Measurements from ENCODE around the gene NSFL1C.

DNA sequence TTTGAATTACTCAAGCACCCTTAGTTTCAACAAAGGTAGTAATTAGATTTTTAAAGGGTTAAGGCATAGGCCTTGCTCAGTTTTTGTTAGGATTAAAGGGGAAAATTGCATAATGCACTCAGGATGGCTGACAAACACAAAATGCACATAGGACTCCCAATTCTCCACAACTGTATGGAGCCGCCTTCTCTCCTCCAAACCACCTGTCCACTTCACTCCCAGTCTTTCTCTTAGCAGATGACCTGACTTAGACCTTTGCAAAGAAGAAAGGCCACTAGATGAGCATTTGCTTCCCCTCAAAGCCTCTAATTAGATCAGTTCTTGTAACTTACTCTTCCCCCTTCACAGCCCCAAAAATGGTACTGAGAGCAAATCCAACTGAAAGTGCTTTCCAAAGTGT lies 20.1 kb downstream of the NSFL1C start:
- TF ChIP-seq CTCF (IDR thresholded peaks at IDR 0.05) (no peak), GATA3 (IDR thresholded peaks at IDR 0.05; ENCODE audit: borderline replicate concordance) (no peak), EP300 (IDR thresholded peaks at IDR 0.05) (no peak)

Measured in A549 (cell line).